EL (cell line): ENCODE data around the gene RAPGEF6.
"Not testable (repeated sequence)": the region's sequence is repeated elsewhere in the genome, so short reads cannot be mapped to it uniquely, and the experiment has no call there.

Experiments used
- DNase-seq: peaks from one replicate; pipeline ENCODE4 v3.0.0-alpha.2; 2016

The RAPGEF6 gene, protein sequence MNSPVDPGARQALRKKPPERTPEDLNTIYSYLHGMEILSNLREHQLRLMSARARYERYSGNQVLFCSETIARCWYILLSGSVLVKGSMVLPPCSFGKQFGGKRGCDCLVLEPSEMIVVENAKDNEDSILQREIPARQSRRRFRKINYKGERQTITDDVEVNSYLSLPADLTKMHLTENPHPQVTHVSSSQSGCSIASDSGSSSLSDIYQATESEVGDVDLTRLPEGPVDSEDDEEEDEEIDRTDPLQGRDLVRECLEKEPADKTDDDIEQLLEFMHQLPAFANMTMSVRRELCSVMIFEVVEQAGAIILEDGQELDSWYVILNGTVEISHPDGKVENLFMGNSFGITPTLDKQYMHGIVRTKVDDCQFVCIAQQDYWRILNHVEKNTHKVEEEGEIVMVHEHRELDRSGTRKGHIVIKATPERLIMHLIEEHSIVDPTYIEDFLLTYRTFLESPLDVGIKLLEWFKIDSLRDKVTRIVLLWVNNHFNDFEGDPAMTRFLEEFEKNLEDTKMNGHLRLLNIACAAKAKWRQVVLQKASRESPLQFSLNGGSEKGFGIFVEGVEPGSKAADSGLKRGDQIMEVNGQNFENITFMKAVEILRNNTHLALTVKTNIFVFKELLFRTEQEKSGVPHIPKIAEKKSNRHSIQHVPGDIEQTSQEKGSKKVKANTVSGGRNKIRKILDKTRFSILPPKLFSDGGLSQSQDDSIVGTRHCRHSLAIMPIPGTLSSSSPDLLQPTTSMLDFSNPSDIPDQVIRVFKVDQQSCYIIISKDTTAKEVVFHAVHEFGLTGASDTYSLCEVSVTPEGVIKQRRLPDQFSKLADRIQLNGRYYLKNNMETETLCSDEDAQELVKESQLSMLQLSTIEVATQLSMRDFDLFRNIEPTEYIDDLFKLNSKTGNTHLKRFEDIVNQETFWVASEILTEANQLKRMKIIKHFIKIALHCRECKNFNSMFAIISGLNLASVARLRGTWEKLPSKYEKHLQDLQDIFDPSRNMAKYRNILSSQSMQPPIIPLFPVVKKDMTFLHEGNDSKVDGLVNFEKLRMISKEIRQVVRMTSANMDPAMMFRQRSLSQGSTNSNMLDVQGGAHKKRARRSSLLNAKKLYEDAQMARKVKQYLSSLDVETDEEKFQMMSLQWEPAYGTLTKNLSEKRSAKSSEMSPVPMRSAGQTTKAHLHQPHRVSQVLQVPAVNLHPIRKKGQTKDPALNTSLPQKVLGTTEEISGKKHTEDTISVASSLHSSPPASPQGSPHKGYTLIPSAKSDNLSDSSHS (N-terminal part only)

GRCh38 chr5:131634996-131635683 lies at the start of gene RAPGEF6:
Gene RAPGEF6 (minus strand): TSS chr5:131635229. CDS start chr5:131635030, 199 bp downstream.
- peak; percentile 100 for DNase-seq

GRCh38 chr5:131684595-131684994 lies 49.6 kb upstream of the RAPGEF6 start:
- no peak for DNase-seq

DNA sequence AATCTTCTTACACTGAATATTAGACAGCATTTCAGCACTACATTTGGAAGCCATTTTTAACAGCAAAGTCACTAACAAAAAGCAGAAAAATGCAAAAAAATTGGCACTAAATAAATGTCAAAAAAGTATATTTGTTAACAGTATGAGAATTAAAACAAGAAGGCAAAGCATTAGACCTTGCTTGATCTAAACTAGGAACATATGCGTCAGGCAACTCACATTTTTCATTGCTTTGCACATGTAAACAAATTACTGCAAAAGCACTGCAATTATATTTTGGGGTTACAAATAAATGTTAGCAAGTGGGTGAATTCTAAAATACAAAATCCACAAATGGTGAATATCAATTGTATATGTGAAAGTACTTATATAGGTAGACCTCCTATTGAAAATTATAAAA lies 49.0 kb upstream of the RAPGEF6 start:
- DNase-seq, result no peak

DNA sequence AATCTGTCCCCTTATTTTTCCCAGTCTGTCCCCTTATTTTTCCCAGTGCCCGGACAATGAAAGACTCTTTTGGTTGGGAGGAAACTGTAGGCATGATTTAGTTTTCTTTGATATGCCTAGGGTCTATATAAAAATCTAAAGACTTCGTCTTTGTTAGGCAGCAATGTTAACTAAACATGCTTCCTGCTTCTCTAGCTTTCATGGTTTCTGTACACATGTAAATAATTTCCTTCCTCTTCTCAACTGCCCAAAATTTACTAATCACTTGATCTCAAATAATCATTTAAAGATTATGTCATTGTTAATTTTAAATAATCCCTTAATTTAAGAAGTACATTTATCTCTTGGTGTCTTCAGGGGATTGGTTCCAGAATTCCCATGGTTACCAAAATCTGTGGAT lies 47.8 kb upstream of the RAPGEF6 start:
- no peak for DNase-seq

DNA sequence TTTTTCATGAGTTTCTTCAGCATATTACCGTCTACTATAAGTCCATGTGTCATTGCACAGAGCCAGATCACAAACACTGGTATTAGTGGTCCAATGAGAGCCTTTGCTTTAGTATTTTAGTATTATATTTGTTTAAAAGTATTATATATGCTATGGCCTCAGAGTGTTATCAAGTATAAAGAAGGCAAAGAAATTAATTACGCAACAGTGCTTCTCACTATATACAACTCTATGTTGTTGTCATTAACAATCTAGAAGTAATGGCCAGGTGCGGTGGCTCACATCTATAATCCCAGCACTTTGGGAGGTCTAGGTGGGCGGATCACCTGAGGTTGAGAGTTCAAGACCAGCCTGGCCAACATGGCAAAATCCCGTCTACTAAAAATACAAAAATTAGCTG lies 47.1 kb upstream of the RAPGEF6 start:
- DNase-seq, result no peak

- peak; percentile 57 for DNase-seq
Observed at GRCh38 chr5:131679911-131680310, 44.9 kb upstream of the RAPGEF6 start.

GRCh38 chr5:131678273-131678672 lies 43.2 kb upstream of the RAPGEF6 start:
- DNase-seq, result not testable (repeated sequence)

DNA sequence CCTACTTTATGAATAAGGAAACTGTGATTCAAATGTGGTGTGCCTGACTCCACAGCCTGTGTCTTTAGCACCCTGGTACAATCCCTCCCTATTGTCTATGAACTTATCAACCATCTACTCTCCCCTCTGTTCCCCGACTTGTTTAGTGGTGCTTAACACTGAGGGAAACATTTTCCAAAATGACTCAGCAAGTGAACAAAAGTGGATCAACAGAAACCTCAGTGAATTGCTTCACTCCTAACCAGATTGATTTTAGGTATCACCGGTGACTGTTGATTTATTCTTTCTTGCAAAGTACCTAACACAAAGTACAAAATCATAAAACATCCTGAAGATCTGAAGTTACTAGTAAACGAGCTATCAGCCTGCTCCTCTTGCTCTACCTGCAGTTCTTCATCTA lies 42.1 kb upstream of the RAPGEF6 start:
- DNase-seq, result no peak

DNA sequence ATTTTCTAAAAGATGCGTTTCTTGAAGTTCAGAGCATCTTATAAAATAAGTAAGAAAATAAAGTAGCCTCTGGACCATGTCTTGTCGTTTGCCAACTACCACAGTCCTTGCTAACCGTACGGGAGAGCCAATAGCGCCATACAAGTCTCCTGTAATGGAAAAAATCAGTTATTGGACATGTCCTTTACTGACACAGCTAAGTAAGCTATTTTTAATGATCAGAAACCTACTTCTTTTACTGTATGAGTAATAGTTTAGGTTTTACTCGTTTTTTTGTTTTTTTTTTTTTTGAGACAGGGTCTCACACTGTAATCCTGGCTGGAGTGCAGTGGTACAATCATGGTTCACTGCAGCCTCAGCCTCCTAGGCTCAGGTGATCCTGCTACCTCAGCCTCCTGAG lies 37.7 kb upstream of the RAPGEF6 start:
- no peak for DNase-seq

- DNase-seq, result peak; percentile 14
Observed at GRCh38 chr5:131671994-131672655, 37.1 kb upstream of the RAPGEF6 start.

DNA sequence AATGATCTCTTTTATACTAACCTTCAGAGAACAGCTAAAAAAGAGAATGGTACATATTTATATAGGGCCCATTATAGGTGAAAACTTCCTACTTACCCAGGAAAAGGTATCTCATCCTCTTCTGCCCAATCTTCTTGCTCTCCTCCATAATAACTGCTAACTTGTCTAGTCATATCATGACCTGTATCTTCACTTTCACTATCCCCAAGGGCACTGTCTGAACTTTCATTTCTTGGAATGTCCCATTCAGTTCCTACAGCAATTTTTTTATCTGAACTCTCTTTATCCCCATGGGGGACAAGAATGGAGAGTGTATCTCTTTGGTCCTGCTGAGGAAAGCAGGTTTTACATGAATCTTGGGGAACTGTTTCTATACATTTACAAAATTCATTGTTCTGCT lies 36.4 kb upstream of the RAPGEF6 start:
- DNase-seq, result no peak

DNA sequence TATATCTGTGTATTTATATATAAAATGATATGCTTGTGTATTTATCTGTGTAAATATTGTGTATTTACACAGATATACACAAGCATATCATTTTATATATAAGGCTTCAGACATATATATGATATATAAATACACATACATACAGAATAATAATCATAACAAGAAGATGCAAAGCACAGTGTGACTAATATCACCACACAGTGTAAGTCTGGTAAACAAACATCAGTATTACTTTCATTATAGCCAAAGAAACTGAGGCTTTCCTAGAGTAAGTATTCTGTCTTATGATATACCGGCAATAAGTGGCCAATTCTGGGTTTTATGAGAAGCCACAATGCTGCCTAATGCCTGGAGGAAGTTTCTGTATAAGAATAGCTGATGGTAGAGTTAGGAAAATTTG lies 29.9 kb upstream of the RAPGEF6 start:
- no peak for DNase-seq

GRCh38 chr5:131661933-131662332 lies 26.9 kb upstream of the RAPGEF6 start:
- DNase-seq, result peak; percentile 37

DNA sequence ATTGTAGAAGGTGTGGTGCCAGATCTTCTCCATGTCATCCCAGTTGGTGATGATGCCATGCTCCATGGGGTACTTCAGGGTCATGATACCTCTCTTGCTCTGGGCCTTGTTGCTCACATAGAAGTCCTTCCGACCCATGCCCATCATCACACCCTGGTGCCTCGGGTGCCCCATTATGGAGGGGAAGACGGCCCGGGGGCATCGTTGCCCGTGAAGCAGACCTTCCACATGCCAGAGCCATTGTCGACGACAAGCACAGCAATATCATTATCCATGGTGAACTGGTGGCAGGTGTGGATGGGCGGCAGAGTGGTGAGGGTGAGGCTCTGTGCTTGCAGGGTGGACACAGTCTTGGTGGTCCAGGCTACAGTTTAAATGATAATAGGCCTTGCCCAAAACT lies 24.8 kb upstream of the RAPGEF6 start:
- no peak for DNase-seq

- no peak for DNase-seq
Observed at GRCh38 chr5:131659290-131659689, 24.3 kb upstream of the RAPGEF6 start.

- no peak for DNase-seq
Observed at GRCh38 chr5:131654776-131655175, 19.7 kb upstream of the RAPGEF6 start.

DNA sequence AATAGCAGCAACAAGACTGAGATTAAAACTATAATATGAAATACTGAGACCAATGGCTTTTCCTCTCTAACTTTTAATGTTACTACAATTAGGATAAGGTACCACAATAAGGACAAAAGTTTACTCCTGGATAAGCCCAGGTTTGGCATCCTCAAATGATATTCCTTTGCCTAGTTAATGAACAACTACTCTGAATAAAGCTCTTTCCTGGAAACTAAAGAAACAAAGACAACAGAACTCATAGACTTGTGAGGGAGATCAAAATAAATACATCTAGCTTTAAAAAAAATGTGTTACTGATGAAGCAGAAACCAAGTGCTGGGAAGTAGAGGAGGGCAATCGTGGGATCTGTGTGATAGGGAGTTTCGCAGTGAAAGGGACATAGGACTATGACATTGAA lies 19.3 kb upstream of the RAPGEF6 start:
- no peak for DNase-seq

DNA sequence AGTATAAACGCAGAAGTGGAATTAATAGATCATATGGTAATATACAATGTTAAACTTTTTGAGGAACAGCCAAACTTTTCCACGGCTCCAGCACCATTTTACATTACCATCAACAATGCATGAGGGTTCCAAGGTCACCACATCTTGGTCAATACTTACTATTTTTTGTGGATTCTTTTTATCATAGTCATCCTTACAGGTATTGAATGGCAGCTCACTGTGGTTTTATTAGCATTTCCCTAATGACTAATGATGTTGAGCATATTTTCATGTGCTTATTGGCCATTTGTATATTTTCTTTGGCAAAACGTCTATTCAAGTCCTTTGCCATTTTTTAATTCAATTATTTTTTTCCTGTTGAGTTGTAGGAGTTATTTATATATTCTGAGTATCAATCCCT lies 14.1 kb upstream of the RAPGEF6 start:
- peak; percentile 54 for DNase-seq

GRCh38 chr5:131647048-131647769 lies 12.2 kb upstream of the RAPGEF6 start:
- DNase-seq, result no peak

DNA sequence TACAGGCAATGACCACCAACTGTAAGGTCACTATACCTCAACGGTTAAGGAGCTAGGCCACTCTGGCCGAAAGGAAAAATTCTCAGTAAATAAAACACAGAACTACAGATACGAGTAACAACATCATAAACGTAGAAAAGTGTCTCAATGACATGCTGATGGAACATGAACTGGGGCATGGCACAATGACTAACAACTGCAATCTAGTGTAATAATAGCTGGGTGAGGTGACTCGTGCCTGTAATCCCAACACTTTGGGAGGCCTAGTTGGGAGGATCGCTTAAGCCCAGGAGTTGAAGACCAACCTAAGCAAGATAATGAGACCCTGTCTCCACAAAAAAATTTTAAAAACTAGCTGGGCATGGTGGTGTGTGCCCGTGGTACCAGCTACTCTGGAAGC lies 9.8 kb upstream of the RAPGEF6 start:
- peak; percentile 28 for DNase-seq

GRCh38 chr5:131644370-131644769 lies 9.3 kb upstream of the RAPGEF6 start:
- no peak for DNase-seq
